SHP77 (cell line): ENCODE data around the gene XXYLT1.

Experiments
- DNase-seq, 2 experiments: peaks; one replicate each; lab custom pipeline; 2025; lab: John Stamatoyannopoulos, UW

The XXYLT1 gene

GRCh38 chr3:195151402-195151801 is 119.6 kb downstream of the XXYLT1 start:
- DNase-seq: no peak

GRCh38 chr3:195150181-195151118 is 120.5 kb downstream of the XXYLT1 start:
- DNase-seq: peak in 1 of 2 experiments; percentile 50

- DNase-seq: no peak
Observed at GRCh38 chr3:195149292-195150030, 121.5 kb downstream of the XXYLT1 start.

GRCh38 chr3:195148549-195148948 is 122.4 kb downstream of the XXYLT1 start:
- DNase-seq: no peak

GRCh38 chr3:195147649-195148080 is 123.3 kb downstream of the XXYLT1 start:
- no peak for DNase-seq

- DNase-seq: no peak
Observed at GRCh38 chr3:195146131-195146530, 124.8 kb downstream of the XXYLT1 start.

- no peak for DNase-seq
Observed at GRCh38 chr3:195145579-195145978, 125.4 kb downstream of the XXYLT1 start.

GRCh38 chr3:195143221-195143620 is 127.7 kb downstream of the XXYLT1 start:
- no peak for DNase-seq

- DNase-seq: no peak
Observed at GRCh38 chr3:195142519-195142918, 128.4 kb downstream of the XXYLT1 start.

- no peak for DNase-seq
Observed at GRCh38 chr3:195140816-195141793, 129.9 kb downstream of the XXYLT1 start.

GRCh38 chr3:195140410-195140809 is 130.5 kb downstream of the XXYLT1 start:
- no peak for DNase-seq

- DNase-seq: no peak
Observed at GRCh38 chr3:195139876-195140240, 131.1 kb downstream of the XXYLT1 start.

GRCh38 chr3:195139091-195139875 is 131.7 kb downstream of the XXYLT1 start:
- no peak for DNase-seq

- DNase-seq: no peak
Observed at GRCh38 chr3:195137638-195138588, 133.0 kb downstream of the XXYLT1 start.

GRCh38 chr3:195135917-195136316 is 135.0 kb downstream of the XXYLT1 start:
- no peak for DNase-seq

- no peak for DNase-seq
Observed at GRCh38 chr3:195134431-195134830, 136.5 kb downstream of the XXYLT1 start.

- no peak for DNase-seq
Observed at GRCh38 chr3:195133462-195133861, 137.5 kb downstream of the XXYLT1 start.

GRCh38 chr3:195133013-195133412 is 137.9 kb downstream of the XXYLT1 start:
- no peak for DNase-seq

- DNase-seq: no peak
Observed at GRCh38 chr3:195131176-195131575, 139.8 kb downstream of the XXYLT1 start.
